Occipital lobe (tissue), 2 donors: ENCODE results near the gene SPAG16. TPM values are rescaled to one million over a fixed set of nuclear protein-coding genes. Genes with fewer than 3 reads are reported as not detected.
"Not testable (repeated sequence)": the region's sequence is repeated elsewhere in the genome, so short reads cannot be mapped to it uniquely, and the experiment has no call there.

Experiments used
- DNase-seq: peaks from one replicate; lab custom pipeline; 2025; lab: John Stamatoyannopoulos, UW
- total RNA-seq: library from RNA; depleted of rRNA; stranded (reverse); fragments of >200 nt; gene quantifications from one replicate; pipeline ENCODE4 v1.2.3, GENCODE V29; 2014

SPAG16 gene
- total RNA-seq, 1 donor from 2014 or later: 96.4 TPM

DNA sequence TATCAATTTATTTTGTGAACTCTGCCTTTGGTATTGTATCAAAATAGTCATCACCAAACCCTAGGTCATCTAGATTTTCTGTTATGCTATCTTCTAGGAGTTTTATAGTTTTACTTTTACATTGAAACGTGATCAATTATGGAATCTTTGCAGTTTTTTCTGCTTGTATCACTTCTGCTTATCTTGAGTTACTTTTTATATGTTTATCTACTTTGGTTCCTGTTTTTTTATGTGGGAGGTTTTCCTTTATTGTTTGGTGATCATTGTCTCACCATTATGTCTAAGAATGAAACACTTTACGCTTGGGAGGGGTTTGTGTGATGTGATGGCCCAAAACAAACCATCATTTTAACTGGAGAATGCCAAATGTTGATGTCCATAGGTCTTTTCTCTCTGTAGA, 261.2 kb downstream of the SPAG16 start:
- DNase-seq: no peak

DNA sequence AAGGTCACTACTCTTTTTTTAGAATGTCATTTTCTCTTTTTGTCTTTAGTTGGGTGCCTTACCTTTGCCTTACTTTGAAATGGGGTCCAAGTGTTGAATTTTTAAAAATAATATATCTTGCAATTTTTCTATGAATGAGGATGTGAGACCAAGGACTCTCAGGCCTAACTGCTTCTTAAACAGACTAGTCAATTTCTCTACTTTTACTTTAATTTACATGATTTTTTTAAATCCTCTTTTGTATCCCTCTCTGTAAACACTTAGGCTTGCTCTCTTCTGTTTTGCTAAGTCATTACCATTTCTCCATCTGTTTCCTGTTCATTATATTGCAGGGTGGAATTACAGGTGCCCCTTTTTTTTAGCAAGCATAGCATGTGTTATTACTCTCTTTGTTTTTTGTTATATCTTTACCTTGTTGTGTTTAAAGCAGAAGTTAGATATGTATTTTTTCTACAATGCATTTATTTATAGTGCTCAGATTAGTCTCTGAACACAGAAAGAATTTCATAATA, 261.8 kb downstream of the SPAG16 start:
- DNase-seq: no peak

DNA sequence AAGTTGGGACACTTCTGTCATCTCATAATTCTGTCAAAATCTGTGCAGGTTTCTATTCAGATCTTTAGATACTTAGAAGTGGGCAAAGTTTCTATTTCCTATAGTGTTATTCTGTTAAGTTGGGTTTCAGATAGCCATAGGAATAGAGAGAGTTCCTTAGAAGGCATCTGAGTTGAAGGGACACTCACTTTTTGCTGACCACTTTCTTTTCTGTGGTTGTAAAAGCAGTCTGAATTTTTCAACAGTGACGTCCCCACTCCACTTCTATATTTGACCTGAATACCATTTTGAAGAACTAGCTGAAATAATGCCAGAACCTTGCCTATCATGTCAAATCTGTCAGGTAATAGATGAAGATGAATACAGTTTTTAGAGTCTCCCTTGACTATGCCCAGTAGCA, 267.3 kb downstream of the SPAG16 start:
- DNase-seq: no peak

DNA sequence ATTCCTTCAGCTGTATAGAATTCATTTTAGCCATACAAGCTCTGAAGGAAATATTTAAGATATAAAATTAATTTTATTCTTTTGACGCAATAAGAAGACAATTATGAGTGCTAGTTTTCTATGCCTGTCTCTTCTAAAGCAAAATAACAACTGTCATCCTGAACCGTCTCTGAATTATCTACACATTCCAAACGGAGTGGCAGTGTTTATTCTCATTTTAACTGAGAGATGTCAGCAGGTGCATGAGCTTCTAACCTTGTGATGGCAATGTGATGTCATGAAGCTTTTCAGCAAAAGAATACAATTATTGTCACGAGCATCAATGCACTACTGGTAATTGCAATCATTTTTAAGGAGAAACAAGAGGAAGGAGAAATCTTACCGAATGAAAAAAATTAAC, 274.8 kb downstream of the SPAG16 start:
- no peak for DNase-seq

DNA sequence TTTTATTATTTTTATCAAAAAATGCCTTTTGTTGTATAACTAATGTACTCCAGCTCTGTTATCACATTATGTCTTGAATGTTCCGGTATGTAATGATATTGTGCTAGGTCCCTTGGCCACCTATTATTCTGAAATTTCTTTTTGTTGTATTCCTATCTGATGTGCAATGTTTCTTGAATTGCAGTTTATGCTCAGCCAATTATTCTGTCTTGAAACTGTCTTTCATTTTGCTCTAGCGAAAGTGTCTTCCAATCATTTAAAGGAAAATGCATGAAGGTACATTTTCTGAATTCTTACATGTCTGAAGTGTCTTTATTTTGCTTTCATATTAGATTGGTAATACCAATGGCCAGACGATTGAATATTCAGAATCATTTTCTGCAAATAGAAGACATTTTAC, 277.5 kb downstream of the SPAG16 start:
- DNase-seq: no peak

DNA sequence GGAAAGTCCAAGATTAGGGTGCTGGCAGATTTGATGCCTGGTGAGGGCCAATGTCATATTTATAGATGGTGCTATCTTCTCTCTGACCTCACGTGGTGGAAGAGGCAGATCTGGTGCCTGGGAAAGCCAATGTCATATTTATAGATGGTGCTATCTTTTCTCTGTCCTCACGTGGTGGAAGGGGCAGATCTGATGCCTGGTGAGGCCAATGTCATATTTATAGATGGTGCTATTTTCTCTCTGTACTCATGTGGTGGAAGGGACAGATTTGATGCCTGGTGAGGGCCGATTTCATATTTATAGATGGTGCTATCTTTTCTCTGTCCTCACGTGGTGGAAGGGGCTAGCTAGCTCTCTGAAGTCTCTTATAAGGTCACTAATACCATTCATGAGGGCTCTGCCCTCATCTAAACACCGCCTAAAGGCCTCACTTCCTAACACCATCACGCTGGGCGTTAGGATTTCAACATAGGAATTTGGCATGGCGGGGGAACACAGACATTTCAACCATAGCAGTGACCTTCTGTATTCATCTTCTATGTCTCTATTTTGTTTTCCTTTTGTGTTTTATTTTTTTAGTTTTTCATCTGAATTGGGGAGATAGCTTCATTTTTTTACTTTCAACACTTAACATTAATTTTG, 278.4 kb downstream of the SPAG16 start:
- no peak for DNase-seq

DNA sequence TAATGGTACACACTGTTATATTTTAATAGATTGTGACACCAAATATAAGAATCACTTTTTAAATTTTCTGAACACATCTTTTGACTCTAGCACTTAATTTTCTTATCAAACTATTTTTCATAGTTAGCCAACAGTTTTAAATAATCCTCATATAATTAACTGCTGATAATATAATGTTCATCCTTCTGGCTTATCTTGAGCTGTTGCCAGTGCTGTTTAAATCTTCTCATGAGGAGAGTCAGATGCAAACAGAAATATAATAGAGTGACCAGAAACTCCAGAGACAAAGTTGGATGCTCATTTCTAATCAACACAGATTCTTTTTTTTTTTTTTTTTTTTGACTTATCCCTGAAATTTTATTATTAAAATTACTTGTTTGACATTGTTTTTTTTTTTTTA, 282.6 kb downstream of the SPAG16 start:
- no peak for DNase-seq

DNA sequence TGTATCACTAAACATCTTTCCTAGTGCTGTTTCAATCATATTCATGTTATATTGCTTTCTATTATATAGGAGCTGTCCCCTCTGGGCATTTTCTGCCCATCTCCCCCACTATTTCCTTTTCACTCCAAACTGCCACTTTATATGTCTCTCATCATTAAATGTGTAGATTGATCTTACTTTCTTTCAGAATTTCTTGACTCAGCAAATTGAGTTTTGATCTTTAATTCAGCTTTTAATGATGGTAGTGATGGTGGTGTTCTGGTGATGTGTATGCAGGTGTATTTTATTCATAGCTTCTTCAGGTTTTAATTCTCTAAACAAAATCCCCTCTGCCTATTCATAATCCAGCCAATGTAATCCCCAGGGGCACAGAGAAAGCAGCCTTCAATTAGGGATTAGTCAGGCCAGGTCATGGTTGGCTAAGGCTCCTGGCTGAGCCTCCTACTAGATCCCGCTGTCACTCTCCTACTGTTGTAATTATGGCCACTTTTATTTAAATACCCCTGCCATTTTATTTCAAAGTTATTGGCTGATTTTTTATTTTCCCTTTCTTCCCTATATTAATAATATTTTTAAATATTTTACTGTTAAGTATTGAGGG, 325.4 kb downstream of the SPAG16 start:
- DNase-seq: no peak

DNA sequence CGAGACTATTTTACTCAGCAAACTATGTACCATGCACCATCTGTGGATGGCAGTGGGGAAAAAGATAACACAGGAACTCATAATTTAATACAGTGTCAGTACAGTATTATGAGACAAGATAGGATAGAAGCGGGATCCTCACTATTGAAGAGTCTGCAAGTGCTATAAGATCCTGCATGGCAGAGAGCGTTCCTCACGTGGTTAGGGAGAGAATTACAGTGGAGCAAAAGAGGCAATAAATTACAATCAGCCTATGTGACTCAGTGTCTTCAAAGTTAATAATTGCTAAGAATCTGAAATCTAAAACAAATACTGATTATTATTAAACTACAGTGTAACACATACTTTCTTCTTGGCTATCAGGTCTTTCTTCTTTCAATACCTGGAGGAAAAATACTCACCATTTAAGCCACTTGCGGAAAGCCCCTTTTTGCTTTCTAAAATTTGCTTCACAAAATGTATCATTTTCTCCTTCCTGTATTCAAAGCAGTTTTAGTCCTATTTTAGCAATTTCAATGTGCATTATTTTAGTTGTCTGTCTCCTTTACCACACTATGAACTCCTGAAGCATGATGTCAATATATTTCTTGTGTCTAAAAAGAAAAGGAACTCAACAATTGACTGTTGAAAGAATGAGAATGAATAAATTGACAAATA, 342.9 kb downstream of the SPAG16 start:
- DNase-seq: no peak

DNA sequence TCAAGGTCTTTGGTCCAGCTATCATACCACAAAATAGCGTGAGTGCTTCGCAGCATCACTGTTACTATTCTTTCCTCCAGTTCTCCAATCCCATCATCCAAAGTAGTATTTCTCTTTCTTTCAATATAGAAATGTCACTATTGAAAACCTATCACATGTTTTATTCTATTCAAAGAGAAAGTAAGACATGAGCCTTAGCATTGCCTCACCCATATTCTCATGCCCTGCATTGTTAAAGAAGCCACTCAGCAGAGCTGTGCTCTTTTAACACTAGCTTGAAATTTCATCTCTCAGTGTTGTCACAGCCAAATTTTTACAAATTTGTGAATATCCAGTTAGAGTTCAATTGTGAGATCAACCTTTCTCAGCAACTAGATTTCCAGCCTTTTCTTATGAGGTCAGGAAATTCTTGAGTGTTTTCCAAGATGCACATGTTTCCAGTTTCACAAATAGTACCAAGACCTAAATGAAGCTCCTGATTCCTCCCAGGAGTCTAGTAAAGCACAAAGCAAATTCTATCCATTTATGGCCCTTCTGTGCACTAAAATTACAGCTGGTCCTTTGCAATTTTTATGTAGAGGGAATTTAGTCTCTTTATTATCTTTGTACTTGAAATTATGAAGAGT, 343.7 kb downstream of the SPAG16 start:
- no peak for DNase-seq

DNA sequence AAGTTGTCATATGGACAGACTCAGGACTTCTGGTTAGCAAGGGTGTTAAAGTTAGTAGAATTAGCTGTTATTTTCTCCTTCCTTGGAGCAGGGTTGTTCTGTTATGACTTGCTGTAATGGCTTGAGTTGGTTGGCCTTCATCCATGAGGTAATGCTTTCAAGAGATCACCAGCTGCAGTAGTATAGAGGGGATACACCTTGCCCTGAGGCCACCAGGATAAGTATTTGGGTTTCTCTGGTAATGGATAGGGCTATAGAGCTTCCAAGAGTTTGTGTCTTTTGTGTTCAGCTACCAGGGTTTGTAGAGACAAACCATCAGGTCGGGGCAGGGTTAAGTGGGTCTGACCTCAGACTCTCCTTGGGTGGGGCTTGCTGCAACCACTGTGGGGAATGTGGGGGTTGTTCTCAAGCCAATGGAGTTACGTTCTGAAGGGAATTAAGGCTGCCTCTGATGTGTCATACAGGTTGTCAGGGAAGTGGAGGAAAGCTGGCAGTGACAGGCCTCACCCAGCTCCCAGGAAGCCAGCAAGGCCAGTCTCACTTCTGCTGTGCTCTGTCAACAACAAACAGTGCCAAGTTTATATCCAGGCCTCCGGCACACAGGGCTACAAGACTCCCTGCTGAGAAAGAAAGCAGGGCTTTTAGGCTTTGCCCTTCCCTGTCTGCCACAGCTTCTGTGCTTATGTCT, 356.6 kb downstream of the SPAG16 start:
- DNase-seq: no peak

DNA sequence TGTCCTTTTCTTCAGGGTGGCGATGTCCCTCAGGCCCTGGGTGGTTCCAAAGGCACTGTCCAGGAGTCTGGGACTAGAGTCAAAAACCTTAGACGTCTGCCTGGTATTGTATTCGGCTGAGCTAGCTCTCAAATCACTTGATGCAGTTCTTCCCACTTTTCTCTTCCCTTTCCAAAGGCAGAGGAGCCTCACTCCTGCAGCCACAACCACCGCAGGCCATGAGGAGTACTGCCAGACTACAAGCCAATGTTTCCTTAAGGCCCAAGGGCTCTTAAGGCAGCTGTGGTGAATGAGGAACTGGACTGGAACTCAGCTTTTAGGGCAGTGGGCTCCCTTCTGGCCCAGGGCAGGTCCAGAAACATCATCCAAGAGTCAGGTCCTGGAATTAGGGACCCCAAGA, 360.7 kb downstream of the SPAG16 start:
- no peak for DNase-seq

DNA sequence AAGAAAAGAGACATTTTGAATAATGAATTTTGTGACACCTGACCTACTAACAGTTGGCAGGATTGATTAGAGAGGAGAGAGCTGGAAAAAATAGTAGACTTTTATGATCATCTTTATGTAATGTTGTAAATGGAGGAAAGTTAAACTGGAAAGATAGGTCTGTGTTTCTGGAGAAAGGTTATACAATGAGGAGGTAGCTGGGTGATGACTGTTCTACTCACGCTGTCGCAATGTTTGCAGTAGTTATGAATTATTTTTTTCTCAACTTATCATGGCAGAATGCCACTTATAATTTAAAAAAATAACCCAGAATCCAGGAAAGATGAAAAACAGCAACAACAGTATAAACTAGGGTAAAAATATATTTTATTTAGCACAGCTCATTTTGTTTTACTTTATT, 364.9 kb downstream of the SPAG16 start:
- DNase-seq: no peak

DNA sequence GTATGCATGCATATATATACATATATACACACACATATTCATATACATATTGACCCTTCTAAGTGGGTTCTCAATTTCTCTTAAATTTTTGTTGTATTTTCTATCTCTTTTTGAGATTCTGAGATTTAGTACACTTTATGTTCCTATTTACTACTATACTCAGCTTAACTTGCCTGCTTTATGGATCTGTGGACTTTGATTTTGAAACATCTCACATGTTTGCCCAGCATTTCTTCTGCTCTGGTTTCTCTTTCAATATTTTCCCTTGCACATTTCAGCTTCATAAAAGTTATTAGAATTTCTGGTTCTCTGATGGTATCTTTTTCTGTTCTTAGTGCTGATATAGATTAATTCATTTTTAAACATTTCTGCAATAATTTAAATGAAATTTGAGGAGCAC, 380.6 kb downstream of the SPAG16 start:
- DNase-seq: no peak

DNA sequence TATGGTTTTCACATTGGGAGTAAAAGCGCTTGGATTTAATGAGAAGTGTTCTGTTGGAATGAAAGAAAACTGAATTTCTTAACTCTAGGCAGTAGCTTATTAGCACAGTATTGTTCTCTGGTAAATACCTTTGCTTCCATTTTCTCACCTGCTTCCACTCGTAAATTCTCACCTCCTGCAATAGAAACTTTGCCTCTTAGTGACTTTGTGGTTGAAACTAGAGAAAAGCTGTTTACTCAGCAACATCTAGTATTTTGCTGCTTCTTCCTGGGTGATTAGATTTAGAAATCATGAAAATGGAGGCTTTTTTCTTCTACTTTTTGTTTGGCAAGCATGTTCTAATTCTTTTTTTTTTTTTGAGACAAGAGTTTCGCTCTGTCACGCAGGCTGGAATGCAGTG, 385.4 kb downstream of the SPAG16 start:
- DNase-seq: no peak

DNA sequence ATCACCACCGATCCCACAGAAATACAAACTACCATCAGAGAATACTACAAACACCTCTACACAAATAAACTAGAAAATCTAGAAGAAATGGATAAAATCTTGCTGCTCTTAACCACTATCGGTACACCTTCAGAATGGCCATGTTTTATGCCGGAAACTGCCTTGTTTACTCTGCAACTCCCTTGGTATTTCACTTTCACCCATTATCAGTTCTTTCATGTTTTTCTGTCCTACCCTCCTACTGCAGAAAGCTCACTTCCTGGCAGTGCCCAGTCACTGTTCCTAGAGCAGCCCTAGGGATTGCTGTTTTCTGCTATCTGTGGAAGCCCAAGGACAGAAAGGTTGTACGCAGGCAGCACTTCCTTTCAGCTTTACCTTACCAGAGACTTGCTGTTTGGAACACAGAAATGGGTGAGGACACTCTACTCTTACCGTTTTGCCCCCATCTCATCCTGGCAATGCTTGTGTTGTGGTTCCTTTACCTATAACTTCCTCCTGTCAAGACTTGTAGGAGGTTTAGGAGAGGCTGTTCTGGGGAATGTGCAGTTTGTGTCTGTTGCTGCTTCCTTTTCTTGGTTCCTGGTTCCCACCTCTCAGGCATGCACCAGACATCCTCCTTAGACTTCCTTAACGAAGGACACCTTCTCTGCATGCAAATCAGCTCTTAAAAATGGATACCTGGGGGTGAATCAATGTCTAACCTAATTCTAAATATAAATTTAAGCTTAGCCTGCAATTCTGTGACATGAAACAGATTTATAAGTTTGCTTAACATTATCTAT, 394.4 kb downstream of the SPAG16 start:
- no peak for DNase-seq

DNA sequence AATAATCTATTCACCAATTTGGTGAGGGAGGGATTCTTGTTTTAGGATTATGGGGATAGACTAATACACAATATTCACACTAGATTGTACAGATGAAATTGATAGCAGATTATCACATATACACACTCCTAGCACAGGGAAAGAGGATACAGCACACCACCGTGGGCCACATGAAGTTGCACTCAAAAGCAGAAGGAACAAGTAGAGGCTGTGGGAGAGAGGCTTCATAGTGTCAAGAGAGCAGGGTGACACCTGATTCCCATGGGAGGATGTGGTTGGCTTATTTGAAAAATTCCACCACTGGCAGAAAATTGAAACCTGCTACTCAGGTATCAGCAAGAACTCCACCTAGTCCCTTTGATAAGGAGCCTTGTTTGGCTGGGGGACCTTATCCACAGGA, 395.6 kb downstream of the SPAG16 start:
- DNase-seq: no peak

DNA sequence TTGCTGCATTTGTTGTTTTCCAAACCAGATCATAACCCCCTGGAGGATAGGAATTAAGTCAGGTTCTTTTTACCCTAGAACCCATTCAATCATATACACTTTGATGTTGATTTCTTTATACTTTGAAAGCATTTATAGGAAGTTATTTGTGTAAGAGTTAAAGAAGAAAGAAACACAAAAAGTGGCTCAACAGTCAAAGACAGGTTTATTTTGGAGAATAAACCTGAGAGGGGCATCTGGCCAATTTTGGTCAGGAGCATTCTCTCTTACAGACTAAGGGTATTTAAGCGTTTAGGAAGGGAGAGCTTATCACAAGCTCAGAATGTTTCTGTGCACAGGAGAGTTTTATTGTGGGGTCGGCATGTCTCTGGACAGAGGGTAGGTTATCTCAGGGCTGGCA, 398.0 kb downstream of the SPAG16 start:
- DNase-seq: no peak

DNA sequence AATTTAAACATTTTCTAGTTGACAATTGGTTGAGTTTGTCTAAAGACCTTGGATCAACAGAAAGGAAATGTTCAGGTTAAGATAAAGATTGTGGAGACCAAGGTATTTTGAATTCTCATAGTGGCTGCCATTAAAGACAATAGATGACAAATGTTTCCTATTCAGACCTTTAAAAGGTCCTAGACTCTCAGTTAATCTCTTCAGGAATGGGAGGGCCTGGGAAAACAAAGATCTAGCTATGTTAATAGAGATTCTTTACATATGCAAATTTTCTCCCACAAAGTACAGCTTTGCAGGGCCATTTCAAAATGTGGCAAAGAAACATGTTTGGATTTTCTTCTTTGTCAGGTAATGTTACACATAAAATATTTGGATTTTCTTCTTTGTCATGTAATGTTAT, 403.9 kb downstream of the SPAG16 start:
- DNase-seq: no peak

DNA sequence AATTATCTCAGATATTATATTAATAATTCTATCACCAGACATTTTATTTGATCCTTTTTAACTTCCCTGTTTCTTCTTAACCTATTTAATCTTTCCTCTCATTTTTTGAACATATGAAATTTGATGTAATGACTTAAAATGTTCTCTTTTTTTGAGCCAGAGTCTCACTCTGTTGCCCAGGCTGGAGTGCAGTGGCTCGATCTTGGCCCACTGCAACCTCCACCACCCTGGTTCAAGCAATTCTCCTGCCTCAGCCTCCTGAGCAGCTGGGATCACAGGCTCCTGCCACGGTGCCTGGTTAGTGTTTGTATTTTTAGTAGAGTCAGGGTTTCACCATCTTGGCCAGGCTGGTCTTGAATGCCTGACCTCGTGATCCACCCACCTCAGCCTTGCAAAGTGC, 404.6 kb downstream of the SPAG16 start:
- not testable (repeated sequence) for DNase-seq

DNA sequence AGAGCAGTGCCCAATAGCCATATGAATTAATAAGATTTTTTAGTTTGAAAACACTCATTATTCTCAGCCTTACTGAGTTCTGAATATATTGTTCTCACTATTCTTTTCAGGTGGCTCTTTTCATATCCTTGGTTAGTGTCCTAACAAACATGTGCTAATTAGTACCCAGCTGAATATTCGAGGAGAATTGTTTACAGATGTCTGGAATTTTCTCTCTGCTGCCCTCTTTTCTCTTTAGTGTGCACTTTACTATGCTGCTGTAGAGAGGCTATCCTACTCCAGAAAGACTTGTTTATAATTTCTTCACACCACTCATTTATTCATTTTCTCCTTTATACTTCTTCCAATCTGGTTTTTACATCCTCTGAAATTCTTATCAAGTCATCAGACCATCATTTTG, 405.3 kb downstream of the SPAG16 start:
- DNase-seq: no peak
